ENCODE results near the gene EFCAB10.

GRCh38 chr7:105577251-105577650 is 4.0 kb downstream of the EFCAB10 start:
- TF ChIP-seq CTCF (IDR thresholded peaks at IDR 0.05) = no peak
- no peak for TF ChIP-seq POLR2AphosphoS5 (IDR thresholded peaks at IDR 0.05; ENCODE audit: low read depth, low read length)
- no peak for TF ChIP-seq GABPA (IDR thresholded peaks at IDR 0.05; ENCODE audit: low read depth)
- no peak for TF ChIP-seq FOXM1 (IDR thresholded peaks at IDR 0.05; ENCODE audit: low read depth)
- TF ChIP-seq TAF1 (IDR thresholded peaks at IDR 0.05; ENCODE audit: borderline replicate concordance, low read depth, low read length) = no peak
- TF ChIP-seq EP300 (IDR thresholded peaks at IDR 0.05; ENCODE audit: borderline replicate concordance in 1 of 2, low read depth in 1 of 2, low read length in 1 of 2) = no peak
- TF ChIP-seq USF1 (IDR thresholded peaks at IDR 0.05; ENCODE audit: borderline replicate concordance, low read depth) = no peak
- TF ChIP-seq FOXJ3 (CRISPR knock-in tag; IDR thresholded peaks at IDR 0.05) = no peak
- TF ChIP-seq SIN3A (IDR thresholded peaks at IDR 0.05; ENCODE audit: borderline replicate concordance, low read depth, low read length) = no peak
- no peak for TF ChIP-seq NFIC (IDR thresholded peaks at IDR 0.05; ENCODE audit: borderline replicate concordance)
- no peak for TF ChIP-seq EZH2phosphoT487 (IDR thresholded peaks at IDR 0.05; ENCODE audit: borderline replicate concordance, low read depth)
- no peak for TF ChIP-seq FOSL2 (IDR thresholded peaks at IDR 0.05; ENCODE audit: borderline replicate concordance, low read depth)

All from SK-N-SH (cell line).